Stimulated activated CD8-positive, alpha-beta memory T cell treated with anti-CD3 and anti-CD28 coated beads, Interleukin-7, amount 100 ng/mL, for 24 hours (primary cell): ENCODE data around the gene IL22RA1.

Experiments used
- DNase-seq: peaks from one replicate; pipeline ENCODE4 v3.0.0-alpha.2; 2020; ENCODE audit warnings: low read depth

Gene IL22RA1

GRCh38 chr1:24111996-24112779, 30.8 kb downstream of the IL22RA1 start, which contains the start of gene MYOM3:
Gene MYOM3, minus strand, starts transcription at chr1:24112135. Its CDS starts 3,499 bp downstream, at chr1:24108636.
- DNase-seq, result peak; percentile 23

GRCh38 chr1:24111262-24111995, 31.5 kb downstream of the IL22RA1 start:
- DNase-seq, result no peak

- no peak for DNase-seq
These were observed 32.2 kb downstream of the IL22RA1 start for GRCh38 chr1:24110642-24111261.

GRCh38 chr1:24109686-24110475, 33.1 kb downstream of the IL22RA1 start:
- no peak for DNase-seq

GRCh38 chr1:24109166-24109483, 33.8 kb downstream of the IL22RA1 start:
- DNase-seq, result no peak

GRCh38 chr1:24108334-24109165, 34.4 kb downstream of the IL22RA1 start:
- DNase-seq, result no peak

GRCh38 chr1:24107462-24108138, 35.3 kb downstream of the IL22RA1 start:
- no peak for DNase-seq

GRCh38 chr1:24105368-24106160, 37.4 kb downstream of the IL22RA1 start:
- DNase-seq, result no peak

- DNase-seq, result no peak
These were observed 38.1 kb downstream of the IL22RA1 start for GRCh38 chr1:24104854-24105253.

- DNase-seq, result no peak
These were observed 39.1 kb downstream of the IL22RA1 start for GRCh38 chr1:24103879-24104278.

GRCh38 chr1:24103408-24103807, 39.5 kb downstream of the IL22RA1 start:
- DNase-seq, result no peak

- no peak for DNase-seq
These were observed 40.0 kb downstream of the IL22RA1 start for GRCh38 chr1:24102961-24103360.

GRCh38 chr1:24101796-24102586, 40.9 kb downstream of the IL22RA1 start:
- DNase-seq, result no peak

- no peak for DNase-seq
These were observed 41.8 kb downstream of the IL22RA1 start for GRCh38 chr1:24100945-24101737.

- no peak for DNase-seq
These were observed 43.8 kb downstream of the IL22RA1 start for GRCh38 chr1:24098943-24099638.

GRCh38 chr1:24098102-24098501, 44.8 kb downstream of the IL22RA1 start:
- no peak for DNase-seq

GRCh38 chr1:24097663-24098062, 45.3 kb downstream of the IL22RA1 start:
- DNase-seq, result no peak

GRCh38 chr1:24096739-24097103, 46.2 kb downstream of the IL22RA1 start:
- DNase-seq, result no peak
